ENCODE results near the gene XYLT1.

XYLT1 gene

DNA sequence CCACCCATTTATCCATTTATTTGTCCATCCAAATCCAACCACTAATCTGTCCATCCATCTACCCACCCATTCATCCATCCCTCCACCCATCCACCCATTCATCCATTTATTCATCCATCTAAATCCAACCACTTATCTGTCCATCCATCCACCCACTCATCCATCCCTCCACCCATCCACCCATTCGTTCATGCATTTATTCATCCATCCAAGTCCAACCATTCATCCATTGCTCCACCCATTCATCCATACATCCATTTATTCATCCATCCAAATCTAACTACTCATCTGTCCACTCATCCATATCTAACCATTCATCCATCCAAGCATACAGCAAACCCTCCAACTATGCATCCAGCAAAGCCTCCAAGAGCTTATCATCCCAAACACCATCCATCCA lies 267.3 kb downstream of the XYLT1 start:
- DNase-seq (ENCODE audit: low read depth, low spot score), result no peak

DNA sequence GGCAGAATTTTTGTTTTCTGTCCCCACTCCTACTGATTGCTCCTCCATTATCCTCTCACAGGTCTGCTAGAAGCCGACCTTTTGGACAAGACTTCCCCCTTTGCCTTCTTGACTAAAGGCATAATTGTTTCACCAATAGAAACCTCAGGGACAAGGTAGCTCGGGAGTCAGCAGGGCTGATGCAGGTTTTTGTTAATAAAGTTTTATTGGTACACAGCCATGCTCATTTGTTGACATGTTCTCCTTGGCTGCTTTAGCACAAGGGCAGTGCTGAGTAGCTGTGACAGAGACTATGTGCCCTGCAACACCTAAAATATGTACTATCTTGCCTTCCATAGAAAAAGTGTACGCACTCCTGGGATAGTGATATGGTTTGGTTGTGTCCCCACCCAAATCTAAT lies 271.6 kb downstream of the XYLT1 start:
- no peak for DNase-seq (ENCODE audit: low read depth, low spot score)

DNA sequence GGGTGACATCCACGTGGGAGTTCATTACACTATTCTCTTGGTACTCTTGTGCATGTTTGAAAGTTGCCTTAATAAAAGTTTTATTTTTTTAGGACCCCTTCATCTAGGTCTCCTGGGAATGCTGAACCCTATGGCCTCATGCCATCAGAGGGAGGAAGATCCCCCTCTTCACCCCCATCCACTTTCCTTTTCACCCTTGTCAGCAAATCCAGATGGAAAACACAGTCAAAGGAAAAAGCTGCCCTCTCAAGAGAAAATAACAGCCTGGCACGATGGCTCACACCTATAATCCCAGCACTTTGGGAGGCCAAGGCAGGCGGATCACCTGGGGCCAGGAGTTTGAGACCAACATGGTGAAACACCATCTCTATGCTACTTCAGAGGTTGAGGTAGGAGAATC lies 274.2 kb downstream of the XYLT1 start:
- DNase-seq (ENCODE audit: low read depth, low spot score), result no peak

DNA sequence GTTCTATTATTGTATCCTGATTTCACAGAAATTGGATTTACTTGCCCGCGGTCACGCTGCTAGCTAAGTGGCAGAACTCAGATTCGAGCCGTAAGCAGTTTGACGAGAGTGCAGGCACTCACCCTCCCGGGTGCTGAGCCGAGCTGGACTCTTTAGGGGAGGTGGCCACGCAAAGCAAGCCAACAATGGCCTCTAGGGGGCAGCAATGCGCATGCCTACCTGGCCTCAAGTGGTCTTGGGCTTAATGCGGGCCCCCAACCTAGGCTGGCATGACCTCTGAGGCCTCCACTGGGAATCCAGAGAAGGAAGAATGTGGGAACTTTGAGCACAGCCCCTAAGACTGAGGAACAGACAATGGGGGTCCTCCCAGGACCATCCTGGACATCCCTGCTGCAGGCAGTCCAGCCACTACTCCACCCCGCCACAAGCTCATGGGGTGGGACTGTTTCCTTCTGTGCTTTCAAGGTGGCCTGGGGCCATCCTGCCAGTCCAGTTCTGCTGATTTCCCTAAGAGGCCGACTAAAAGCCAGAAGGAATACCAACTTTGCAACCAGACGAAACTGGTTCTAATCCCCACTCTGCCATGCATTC lies 276.5 kb downstream of the XYLT1 start:
- DNase-seq (ENCODE audit: low read depth, low spot score), result no peak

DNA sequence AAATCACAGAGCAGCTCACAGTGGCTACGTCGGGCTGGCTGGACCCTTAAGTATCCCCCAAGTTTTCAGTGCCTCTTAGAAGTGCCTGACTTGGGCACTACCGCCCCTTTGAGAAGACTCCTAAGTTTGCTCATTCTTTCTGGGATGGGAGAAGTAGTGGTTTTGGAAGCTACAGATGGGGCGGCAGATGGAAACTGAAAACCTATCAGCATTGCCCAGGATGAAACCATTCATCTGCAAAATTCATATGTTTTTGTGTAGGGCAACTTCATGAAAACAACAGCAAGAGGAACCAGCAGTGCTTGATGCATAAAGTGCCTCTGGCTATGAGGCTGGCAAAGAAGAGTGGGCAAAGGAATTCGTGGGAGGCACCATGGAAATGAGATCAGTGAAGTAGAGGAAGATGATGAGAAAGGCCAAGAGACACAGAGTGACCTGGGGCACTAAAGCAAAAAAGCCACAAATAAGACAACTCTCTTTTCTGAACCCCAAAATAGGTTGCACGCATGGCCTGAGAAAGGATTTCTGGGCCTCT lies 277.1 kb downstream of the XYLT1 start:
- DNase-seq (ENCODE audit: low read depth, low spot score), result no peak

DNA sequence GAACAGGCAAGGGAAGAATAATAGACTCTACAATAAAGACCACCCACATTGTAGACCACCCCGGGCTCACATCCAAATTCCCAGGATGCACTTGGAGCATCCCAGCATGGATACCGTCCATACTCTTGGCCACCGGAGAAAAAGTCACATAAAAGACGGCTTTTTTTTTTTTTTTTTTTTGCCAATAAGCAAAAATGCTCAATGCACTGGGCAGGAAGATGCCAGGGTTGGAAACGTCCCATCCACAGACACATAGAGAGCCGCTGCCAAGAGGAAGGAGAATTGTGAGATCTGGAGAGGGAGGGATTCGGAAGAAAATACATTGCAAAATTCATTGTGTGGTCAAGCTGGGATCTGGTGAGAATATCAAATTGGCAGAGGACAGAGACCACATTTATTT lies 286.7 kb downstream of the XYLT1 start:
- DNase-seq (ENCODE audit: low read depth, low spot score), result no peak

DNA sequence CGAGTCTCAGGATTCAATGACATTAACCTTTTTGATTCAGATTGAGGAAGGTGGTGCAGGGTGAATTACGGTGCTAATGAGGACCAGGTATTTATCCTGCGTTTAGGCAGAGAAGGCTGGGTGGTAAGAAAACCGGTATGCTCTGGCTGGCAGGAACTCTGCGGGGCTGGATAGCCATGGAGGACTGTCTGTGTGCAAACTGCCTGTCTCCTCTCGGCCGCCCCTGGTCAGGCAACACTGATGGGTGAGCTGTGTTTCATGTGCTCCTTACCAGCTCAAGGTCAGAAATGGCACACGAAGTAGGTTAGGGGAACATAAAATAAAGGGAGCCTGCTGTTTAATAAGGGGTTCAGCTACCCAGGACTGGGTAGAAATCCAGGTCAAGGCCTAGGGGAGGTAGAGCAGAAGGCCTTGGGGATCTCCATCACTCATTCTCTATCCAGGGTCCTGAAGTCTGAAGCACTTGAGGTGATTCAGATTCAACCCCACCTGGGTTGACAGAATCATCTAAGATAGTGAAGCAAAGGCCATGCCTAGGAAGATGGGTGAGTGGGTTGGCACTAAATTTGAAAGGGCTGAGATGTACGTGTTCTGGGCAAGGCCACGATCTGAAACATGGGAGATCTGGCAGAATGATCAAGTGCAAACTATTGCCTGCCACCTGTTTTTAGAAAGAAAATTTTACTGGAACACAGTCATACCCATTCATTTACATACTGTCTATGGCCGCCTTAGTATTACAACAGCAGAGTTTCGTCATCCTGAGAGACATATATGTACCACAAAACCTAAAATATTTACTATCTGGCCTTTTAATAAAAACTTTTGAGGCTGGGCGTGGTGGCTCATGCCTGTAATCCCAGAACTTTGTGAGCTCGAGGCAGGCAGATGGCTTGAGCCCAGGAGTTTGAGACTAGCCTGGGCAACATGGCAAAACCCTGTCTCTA lies 292.5 kb downstream of the XYLT1 start:
- no peak for DNase-seq (ENCODE audit: low read depth, low spot score)

DNA sequence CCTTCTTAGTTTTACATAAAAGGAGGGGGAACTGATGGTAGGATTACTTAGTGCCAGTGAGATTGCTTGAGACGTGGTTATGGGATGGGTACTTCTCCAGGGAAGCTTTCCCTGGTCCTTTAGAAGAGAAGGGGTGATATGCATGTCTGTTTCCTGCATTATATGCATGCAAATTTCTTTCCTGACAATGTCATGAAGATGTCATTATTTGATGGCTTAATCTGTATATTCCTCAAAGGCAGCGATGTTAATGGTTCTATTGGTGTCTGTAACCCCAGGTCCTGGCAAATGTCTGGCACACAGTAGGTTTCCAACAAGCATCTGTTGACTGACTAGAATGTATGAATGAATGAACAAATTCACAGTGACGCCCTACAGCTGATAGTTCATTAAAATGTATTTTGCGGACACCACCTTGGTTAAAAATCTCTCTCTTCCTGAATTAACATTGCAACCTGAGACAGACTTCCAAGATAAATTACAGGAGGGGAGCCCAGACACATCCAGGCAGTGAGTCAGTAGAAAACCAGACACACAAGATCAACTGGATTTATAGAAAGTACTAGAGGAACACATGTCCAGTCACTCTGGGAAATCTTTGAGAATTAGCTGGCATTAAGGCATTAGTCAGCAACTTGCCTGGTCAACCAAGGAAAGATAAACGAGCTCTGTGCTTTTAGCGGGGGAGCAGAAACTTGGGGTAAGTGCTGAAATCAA lies 293.4 kb downstream of the XYLT1 start:
- no peak for DNase-seq (ENCODE audit: low read depth, low spot score)

DNA sequence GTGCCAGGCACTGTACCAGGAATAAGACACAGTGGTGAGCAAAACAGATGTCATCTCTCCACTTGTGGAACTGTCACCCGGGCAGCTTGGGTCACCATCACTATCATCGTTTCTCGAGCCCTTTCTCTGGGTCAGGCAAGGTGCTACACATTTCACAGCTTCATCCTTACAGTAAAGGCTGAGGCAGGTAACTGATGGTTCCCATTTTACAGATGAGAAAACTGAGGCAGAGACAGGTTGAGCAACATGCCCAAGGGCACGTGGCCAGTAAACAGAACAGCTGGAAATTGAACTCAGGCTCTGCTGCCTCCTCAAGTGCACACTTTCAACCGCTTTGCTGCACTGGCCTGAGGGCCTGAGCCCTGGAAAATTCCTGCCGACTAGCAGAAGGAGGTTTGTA lies 294.6 kb downstream of the XYLT1 start:
- no peak for DNase-seq (ENCODE audit: low read depth, low spot score)

DNA sequence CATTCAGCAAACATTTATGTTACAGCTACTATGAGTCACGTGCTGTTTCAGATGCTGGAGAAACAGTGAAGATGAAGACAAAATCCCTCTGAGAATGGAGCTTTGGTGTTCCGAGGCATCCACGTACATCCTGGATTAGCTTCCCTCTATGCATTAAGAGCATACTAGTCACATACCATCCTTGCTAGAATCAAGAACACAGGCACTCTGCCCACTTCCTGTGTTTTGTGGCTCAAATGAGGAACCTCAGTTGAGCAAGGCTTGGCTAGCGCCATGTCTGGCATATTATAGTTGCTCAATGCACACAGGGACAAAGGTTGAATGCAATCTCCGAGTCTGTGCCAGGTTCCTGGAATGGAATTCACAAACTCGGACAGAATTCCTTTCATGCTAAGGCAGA lies 297.5 kb downstream of the XYLT1 start:
- no peak for DNase-seq (ENCODE audit: low read depth, low spot score)

DNA sequence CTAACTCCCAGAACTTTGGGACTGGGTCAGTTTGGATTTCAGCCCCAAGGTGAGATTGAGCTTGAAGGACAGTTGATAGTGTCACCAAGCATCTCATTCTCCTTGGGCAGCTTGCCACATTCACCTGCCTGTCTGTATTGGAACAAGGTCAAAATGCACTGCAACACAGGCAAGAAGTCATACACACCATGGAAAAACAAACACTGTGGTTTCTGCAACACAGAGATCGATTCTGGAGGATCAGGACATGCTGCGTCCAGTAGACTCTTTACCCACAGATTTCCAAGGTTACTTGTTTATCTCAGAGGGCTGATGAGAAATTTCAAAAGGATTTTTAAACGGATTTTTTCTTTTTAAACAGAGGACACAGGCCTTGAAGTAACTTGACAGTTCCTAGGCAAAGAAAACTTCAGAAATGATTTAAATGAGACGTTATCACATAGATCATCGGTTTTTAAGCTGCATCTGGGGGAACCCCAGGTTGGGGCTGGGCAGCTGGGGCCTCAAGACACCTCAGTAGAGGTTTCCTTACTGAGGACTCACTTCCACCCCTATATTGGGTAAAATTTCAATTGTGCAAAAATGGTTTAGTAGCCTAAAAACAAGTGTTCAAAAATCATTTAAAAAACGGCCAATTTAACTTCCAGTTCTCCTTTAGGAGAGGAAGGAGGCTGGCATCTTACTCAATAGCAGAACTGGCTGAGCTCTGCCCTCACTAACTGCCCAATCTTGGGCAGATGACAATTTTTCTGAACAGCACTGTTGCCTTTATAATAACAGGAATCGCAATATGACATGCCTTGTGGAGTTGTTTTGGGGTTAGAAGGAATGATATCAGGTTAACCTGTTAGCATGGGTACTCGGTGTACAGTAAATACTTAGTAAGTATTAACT lies 299.3 kb downstream of the XYLT1 start:
- DNase-seq (ENCODE audit: low read depth, low spot score), result no peak

DNA sequence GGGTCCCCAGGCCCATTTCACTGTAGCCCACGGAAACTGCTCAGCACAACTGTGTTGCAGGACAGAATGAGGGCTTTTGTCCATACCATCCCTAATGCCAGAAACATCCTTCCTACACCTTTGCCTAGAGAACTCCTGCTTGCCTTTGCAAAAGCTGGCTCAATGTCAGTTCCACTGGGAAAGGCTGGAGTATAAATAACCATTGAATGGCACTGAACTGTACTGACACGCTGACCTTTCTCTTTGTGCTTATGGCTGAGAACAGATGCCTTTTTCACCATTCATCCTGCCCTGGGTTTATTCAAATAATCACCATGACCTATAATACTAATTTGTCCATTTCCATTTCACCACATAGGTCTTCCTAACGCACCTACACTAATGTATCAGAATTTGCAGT lies 300.3 kb downstream of the XYLT1 start:
- DNase-seq (ENCODE audit: low read depth, low spot score), result no peak

DNA sequence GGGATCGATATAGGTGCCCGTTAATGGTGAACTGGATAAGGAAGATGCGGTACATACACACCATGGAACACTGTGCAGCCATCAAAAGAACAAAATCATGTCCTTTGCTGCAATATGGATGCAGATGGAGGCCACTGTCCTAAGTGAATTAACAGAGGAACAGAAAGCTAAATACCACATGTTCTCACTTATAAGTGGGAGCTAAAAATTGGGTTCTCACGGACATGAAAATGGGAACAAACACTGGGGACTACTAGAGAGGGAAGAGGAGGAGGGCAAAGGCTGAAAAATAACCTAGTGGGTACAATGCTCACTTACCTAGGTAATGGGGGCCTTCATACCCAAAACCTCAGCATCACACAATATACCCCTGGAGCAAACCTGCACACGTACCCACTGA lies 302.6 kb downstream of the XYLT1 start:
- no peak for DNase-seq (ENCODE audit: low read depth, low spot score)

DNA sequence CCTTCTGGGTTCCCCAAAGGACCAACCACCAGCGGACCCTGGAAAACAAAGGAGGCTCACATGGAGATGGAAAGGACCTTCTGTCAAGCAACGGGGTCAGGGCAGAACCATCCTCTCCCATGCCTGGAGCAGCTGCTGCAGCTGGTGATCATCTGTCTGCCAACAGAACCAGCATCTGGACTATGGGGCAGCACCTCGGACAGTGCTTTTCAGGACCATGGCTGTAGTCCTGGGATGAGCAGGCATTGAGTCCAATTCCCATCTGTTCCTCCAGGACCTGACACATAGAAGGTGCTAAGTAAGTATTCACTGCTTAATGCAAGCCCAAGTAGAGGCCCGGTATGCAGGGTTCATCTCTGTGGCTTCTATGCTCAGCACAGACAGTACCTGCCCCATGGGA lies 304.7 kb downstream of the XYLT1 start:
- no peak for DNase-seq (ENCODE audit: low read depth, low spot score)

DNA sequence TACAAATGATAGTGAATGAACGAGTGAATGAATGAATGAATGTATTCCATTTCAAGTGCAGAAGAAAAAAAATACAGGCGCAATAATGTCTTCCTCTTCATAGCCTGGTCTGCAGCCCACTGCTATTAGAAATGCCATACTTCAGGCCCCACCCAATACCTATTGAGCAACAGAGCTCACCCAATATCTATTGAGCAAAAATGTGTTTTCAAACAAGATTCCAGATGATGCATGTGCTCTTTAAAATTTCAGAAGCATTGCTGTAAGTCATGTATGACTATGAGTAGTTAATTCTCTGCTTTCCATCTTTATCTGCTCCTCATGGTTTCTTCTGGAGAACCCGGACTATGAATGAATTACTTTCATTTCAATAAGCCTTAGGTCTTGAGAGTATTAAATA lies 308.2 kb downstream of the XYLT1 start:
- no peak for DNase-seq (ENCODE audit: low read depth, low spot score)

DNA sequence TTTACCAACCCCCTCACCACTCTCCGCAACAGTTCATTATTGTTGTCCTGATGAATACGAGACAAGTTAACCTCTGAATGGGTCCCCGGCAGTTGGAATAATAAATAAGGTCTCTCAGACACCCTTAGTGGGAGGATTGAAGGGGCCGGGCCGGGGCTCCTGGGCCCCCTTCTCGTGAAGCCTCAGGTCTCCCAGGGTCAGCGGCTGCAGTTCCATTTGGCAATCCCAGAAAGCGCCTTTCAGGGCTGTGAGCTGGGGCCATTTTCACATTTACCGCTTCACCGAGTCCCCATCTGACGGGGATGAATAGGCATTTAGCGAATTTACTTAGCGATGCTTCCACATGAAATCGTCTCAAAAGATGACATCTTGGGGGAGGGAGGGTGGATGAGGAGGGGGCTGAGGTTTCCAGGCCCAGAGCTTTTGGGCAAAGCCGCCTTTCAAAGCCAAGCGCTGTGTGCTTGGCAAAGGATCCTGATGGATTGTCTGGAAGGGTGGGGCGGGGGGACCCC lies 309.8 kb downstream of the XYLT1 start:
- no peak for DNase-seq (ENCODE audit: low read depth, low spot score)

DNA sequence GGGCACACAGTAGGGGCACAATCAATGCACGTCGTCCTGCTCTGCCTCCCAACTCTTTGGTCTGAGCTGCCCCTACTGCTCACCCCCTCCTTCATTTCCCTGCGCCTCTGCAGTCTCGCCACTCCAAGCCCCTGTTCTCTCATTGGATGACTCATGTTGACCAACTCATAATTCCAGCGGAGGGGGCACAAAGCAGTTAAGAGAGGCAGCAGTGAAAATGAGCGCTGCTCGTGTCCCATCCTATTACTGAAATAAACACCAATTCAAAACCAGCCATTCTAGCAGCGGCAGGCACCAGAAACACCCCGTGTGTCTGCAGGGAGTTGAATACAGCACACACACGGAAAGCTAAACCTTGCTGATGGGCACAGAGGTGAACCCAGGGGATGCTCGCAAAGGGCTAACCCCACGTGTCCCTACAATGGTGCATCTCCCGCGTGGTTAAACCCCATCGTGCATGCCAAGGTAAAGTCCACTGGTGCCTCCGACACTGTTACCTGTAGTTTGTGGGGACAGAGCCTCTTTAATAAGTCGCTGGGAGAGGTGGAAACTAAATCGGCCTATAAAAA lies 310.4 kb downstream of the XYLT1 start:
- DNase-seq (ENCODE audit: low read depth, low spot score), result no peak

DNA sequence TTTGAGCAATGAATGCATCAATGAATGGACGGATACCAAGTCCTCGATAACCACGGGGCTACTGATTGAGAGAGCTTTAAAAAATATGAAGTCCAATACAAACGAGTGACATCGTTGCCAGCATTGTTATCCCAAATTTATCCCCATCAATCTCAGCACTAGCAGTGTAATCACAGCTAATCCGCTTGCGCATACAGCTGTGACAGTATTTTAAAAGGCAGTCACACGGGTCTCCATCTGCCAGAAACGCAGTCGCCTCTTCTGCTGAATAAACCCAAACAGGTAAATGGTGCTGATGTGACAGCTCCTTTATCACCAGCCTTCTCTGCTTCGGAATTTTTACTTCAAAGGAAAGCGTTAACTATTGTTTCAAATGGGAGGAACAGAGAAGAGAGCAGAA lies 311.1 kb downstream of the XYLT1 start:
- DNase-seq (ENCODE audit: low read depth, low spot score), result no peak

DNA sequence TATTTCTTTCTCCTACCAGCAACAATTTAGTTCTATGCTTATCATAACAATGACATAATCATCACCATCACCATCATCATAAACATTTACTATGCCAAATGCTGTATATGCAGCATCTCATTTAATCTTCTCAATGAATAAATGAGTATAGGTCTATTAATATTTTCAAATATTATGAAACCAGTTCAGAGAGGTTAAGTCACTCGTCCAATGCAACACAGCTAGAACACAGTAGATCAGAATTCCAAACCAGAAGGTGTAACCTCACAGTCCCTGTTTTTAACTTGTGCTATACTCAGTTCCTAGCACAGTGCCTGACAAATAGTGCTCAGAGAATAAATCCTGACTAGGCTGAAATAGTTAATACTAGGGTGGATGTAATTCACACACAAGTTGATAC lies 314.8 kb downstream of the XYLT1 start:
- DNase-seq (ENCODE audit: low read depth, low spot score), result no peak

DNA sequence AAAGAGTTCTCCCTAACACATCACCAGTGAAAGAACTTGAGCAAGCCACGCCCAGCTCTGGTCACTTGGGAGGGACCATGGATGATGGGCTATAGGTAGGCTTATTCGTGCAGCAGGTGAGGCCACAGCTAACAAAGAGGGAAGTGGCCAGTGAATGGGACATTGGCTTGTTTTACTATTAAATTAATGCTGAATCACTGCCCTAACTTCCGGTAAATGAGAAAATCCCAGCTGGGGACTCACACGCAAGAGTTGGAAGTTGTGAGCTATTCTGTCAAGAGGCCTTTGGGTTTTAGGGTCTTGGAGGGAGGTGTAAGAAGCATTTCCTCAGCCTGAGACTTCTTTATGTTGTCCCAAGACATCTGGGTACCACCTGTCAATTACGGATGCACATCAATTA lies 315.3 kb downstream of the XYLT1 start:
- DNase-seq (ENCODE audit: low read depth, low spot score), result no peak

DNA sequence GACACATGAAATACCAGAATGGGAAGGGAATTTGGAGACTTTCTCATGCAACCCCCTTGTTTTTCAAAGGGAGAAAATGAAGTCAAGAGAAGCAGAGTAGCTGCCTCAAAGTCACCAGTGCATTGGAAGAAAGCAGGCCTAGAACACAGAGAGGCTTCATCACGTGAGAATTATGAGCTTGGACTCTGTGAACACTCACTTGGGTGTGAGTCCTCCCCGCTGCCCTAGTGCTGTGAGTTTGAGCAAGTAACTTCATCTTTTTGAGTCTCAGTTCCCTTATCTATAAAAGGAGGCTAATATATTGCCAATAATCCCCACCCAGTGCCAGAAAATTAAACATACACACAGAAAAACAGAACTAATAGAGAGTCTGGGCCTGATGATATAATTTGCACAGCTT lies 315.8 kb downstream of the XYLT1 start:
- DNase-seq (ENCODE audit: low read depth, low spot score), result no peak
